OCI-LY7 (cell line): ENCODE data around the gene GRAMD2A.

Experiments
- EZH2phosphoT487 ChIP-seq: fragments of 200-600 bp; sonication (generic); IDR thresholded peaks from 2 replicates; pipeline ENCODE4 v1.6.1; 2018; ENCODE audit warnings: low read depth, borderline replicate concordance, mild to moderate bottlenecking, mixed run types, antibody characterized with exemption, low read length, moderate library complexity, mixed read lengths
- TF ChIP-seq, protein P1 (sequence below): fragments of 200-600 bp; sonication (generic); conservative IDR thresholded peaks from 2 replicates; pipeline ENCODE4 v1.5.1; 2014; ENCODE audit warnings: mild to moderate bottlenecking, antibody characterized with exemption, low read length, moderate library complexity, mixed read lengths

DNA sequence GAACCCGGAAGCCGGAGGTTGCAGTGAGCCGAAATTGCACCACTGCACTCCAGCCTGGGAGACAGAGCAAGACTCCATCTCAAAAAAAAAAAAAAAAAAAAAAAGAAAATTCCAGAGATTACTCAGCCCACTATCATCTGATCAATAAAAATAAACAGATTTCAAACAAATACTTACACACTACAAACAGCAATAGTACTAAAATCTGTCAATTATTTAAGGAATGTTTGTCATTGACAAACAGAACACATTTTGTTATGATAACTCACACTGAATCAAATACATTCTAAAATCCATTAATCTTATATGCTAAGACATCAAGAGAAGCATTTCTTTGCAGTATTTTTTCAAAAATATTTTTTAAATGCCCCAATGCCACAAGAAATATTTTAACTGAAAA lies 87.2 kb downstream of the GRAMD2A start:
- TF ChIP-seq, protein P1, sequence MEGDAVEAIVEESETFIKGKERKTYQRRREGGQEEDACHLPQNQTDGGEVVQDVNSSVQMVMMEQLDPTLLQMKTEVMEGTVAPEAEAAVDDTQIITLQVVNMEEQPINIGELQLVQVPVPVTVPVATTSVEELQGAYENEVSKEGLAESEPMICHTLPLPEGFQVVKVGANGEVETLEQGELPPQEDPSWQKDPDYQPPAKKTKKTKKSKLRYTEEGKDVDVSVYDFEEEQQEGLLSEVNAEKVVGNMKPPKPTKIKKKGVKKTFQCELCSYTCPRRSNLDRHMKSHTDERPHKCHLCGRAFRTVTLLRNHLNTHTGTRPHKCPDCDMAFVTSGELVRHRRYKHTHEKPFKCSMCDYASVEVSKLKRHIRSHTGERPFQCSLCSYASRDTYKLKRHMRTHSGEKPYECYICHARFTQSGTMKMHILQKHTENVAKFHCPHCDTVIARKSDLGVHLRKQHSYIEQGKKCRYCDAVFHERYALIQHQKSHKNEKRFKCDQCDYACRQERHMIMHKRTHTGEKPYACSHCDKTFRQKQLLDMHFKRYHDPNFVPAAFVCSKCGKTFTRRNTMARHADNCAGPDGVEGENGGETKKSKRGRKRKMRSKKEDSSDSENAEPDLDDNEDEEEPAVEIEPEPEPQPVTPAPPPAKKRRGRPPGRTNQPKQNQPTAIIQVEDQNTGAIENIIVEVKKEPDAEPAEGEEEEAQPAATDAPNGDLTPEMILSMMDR, result no peak
- TF ChIP-seq EZH2phosphoT487, result no peak
